ENCODE results near the gene OR4K14. TPM values are rescaled to one million over a fixed set of nuclear protein-coding genes. Genes with fewer than 3 reads are reported as not detected.

OR4K14 gene, protein sequence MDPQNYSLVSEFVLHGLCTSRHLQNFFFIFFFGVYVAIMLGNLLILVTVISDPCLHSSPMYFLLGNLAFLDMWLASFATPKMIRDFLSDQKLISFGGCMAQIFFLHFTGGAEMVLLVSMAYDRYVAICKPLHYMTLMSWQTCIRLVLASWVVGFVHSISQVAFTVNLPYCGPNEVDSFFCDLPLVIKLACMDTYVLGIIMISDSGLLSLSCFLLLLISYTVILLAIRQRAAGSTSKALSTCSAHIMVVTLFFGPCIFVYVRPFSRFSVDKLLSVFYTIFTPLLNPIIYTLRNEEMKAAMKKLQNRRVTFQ
- not detected in 2 replicates for total RNA-seq
- polyA plus RNA-seq = not detected in 2 replicates

DNA sequence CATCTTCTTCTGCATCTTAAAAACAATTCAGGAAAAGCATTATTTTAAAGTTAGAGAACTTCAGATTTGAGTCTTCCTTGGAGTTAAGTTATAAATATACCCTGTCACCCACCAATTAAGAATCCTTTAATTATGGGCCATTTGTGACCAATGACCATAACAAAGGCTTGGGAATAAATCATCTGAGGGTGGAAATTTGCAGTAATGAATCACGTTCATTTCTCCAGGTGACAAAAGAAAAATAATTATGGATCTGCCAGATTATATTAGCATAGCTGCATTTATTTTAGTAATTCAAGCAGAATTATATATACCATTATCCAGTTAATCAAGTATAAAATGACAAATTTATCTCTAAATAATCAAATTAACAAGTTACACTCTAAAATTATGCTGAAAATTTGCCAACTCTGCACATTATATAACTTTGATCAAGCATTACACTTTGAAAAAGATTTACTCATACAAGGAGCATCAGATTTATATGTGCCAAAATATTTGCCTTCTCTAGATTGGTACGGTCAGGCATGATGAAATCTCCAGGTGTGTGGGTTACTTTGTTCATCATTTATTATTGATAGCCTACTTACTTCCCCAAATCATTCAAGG lies at the start of gene OR4K14:
Gene OR4K14 (minus strand): TSS at position 51 of the 609 bp plus-strand sequence. CDS start 4,114 bp downstream, outside the sequence.
- Histone ChIP-seq H3K27ac (no peak within 1 kb of the TSS), H3K4me1 (ENCODE audit: low read depth) (no peaks in the 10 kb centered on the region), H3K9me3 (ENCODE audit: low read depth) (peaks cover 7% of the 10 kb centered on the region), H3K27me3 (no peaks in the 10 kb centered on the region), H3K36me3 (no peaks in the 10 kb centered on the region), H3K4me3 (no peak within 1 kb of the TSS)
- TF ChIP-seq, protein P1, sequence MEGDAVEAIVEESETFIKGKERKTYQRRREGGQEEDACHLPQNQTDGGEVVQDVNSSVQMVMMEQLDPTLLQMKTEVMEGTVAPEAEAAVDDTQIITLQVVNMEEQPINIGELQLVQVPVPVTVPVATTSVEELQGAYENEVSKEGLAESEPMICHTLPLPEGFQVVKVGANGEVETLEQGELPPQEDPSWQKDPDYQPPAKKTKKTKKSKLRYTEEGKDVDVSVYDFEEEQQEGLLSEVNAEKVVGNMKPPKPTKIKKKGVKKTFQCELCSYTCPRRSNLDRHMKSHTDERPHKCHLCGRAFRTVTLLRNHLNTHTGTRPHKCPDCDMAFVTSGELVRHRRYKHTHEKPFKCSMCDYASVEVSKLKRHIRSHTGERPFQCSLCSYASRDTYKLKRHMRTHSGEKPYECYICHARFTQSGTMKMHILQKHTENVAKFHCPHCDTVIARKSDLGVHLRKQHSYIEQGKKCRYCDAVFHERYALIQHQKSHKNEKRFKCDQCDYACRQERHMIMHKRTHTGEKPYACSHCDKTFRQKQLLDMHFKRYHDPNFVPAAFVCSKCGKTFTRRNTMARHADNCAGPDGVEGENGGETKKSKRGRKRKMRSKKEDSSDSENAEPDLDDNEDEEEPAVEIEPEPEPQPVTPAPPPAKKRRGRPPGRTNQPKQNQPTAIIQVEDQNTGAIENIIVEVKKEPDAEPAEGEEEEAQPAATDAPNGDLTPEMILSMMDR (IDR thresholded peaks at IDR 0.05; ENCODE audit: low read depth, low read length) = no peak
- no peak for DNase-seq (ENCODE audit: low read depth in 1 of 2, low spot score in 1 of 2)

DNA sequence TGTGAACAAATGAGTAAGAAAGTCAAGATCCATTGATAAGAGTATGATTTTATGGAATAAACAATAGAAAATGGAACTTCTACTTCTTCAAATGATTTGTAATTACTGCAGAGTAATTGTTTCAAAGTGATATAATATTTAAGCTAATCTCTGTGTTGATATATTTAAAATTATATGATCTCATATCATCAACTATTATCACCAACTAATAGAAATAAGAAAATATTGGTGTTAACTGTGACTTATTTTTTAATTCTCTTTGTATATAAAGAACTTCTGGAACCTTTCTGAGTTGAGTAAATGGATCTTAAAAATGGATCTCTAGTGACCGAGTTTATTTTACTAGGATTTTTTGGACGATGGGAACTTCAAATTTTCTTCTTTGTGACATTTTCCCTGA lies 40.6 kb upstream of the OR4K14 start, which contains the start of gene OR4L1:
Gene OR4L1 (plus strand): TSS at position 301 of the 400 bp plus-strand sequence. CDS start 0 bp downstream, at position 301.
- no peaks in the 10 kb centered on the region for H3K4me1 ChIP-seq (ENCODE audit: low read depth)
- no peak for DNase-seq (ENCODE audit: low read depth in 1 of 2, low spot score in 1 of 2)
- no peaks in the 10 kb centered on the region for H3K36me3 ChIP-seq
- no peak within 1 kb of the TSS for H3K4me3 ChIP-seq
- H3K27me3 ChIP-seq = no peaks in the 10 kb centered on the region
- TF ChIP-seq, protein P1 (IDR thresholded peaks at IDR 0.05; ENCODE audit: low read depth, low read length) = no peak
- H3K27ac ChIP-seq = no peak within 1 kb of the TSS
- peaks cover 3% of the 10 kb centered on the region for H3K9me3 ChIP-seq (ENCODE audit: low read depth)

DNA sequence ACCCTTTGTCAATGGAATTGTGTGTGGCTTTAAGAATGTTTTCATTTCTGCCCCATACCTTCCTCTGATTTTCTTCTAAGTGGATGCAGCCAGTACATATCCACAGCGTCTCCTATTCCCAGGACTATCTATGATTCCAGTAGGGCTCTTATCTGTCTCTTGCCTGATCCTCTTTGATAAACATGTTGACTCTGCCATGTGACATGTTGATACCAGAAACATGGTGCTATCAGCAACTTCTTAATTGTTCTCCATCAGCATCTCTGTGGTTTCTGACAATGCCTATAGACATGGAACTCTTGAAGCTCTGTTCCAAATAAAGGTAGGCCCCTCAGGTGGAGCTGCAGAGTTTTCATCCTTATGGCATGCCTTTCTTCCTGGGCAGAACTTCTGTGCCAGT lies 29.1 kb upstream of the OR4K14 start:
- TF ChIP-seq, protein P1 (IDR thresholded peaks at IDR 0.05; ENCODE audit: low read depth, low read length) = no peak
- peaks cover 10% of the 10 kb centered on the region for H3K9me3 ChIP-seq (ENCODE audit: low read depth)
- H3K36me3 ChIP-seq = no peaks in the 10 kb centered on the region
- H3K4me1 ChIP-seq (ENCODE audit: low read depth) = no peaks in the 10 kb centered on the region
- H3K27ac ChIP-seq = no peak overlapping the region
- no peaks in the 10 kb centered on the region for H3K27me3 ChIP-seq
- no peak overlapping the region for H3K4me3 ChIP-seq
- no peak for DNase-seq (ENCODE audit: low read depth in 1 of 2, low spot score in 1 of 2)

DNA sequence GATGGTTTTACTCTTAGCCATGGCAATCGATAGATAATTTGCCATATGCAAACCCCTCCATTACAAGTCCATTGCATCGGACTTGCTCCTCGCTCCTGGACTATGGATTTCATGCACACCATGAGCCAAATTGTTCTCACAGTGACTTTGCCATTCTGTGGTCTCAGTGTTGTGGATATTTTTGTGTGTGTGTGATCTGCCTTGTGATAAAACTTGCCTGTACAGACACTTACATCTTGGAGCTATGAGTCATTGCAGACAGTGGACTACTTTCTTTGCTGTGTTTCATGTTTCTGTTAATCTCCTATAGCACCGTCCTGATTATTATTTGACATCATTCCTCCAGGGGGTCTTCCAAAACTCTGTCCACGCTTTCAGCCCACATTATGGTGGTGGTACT lies 25.1 kb upstream of the OR4K14 start:
- peaks cover 3% of the 10 kb centered on the region for H3K9me3 ChIP-seq (ENCODE audit: low read depth)
- no peaks in the 10 kb centered on the region for H3K36me3 ChIP-seq

DNA sequence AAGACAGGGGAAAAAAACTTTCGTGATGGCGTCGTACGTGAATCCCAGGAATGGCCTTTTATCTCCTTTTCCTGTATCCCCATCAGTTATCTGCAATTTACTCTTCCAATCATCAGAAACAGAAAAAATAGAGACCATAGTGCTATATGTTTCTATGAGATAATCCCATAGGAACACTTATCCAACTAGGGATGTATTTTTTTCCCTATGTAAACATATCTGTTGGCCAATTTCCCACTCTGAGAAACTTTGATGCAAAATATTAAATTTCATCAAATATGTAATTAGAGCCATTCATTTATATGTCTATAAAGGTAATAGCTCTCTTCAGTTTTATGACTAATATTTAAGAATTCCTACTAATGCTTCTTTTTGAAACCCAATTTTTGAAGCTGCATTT lies 16.8 kb upstream of the OR4K14 start, which contains the start of gene OR4K13:
Gene OR4K13 (minus strand): TSS at position 101 of the 400 bp plus-strand sequence. CDS start 1,280 bp downstream, outside the sequence.
- TF ChIP-seq, protein P1 (IDR thresholded peaks at IDR 0.05; ENCODE audit: low read depth, low read length) = no peak
- no peak for DNase-seq (ENCODE audit: low read depth in 1 of 2, low spot score in 1 of 2)
- Histone ChIP-seq H3K27ac (no peak within 1 kb of the TSS), H3K27me3 (no peaks in the 10 kb centered on the region), H3K4me3 (no peak within 1 kb of the TSS), H3K36me3 (no peaks in the 10 kb centered on the region), H3K9me3 (ENCODE audit: low read depth) (peaks cover 5% of the 10 kb centered on the region), H3K4me1 (ENCODE audit: low read depth) (no peaks in the 10 kb centered on the region)

More for the DNA sequence above, 25.1 kb upstream of the OR4K14 start:
- Histone ChIP-seq H3K27me3 (no peaks in the 10 kb centered on the region), H3K4me3 (no peak overlapping the region), H3K27ac (no peak overlapping the region), H3K4me1 (ENCODE audit: low read depth) (no peaks in the 10 kb centered on the region)
- TF ChIP-seq, protein P1 (IDR thresholded peaks at IDR 0.05; ENCODE audit: low read depth, low read length) = no peak
- no peak for DNase-seq (ENCODE audit: low read depth in 1 of 2, low spot score in 1 of 2)

Measured in cardiac muscle cell (in vitro differentiated cells and primary cell).